PC-3 (cell line): ENCODE results near the gene TTC34. TPM values are rescaled to one million over a fixed set of nuclear protein-coding genes. Genes with fewer than 3 reads are reported as not detected.

Source experiments
- ATAC-seq: fragments of 200-7000 bp; cut with Tn5 transposase; 2 replicates; pipeline ENCODE4 v1.9.1; 2020; ENCODE audit warnings: mild to moderate bottlenecking, moderate library complexity
- BruUV-seq: library from RNA; stranded (reverse); fragments of 400-500 nt; replicated peaks from 2 replicates; lab custom pipeline; 2021; lab: Mats Ljungman, UMichigan
- CTCF ChIA-PET: fragments of 300-600 bp; sonication (Branson Sonifier 250); formaldehyde crosslinking; loops from one replicate; lab custom pipeline; 2022; ENCODE audit warnings: antibody characterized with exemption; lab: Charles Lee
- POLR2A ChIA-PET: fragments of 300-600 bp; sonication (Branson Sonifier 250); formaldehyde crosslinking; loops from one replicate; lab custom pipeline; 2022; ENCODE audit warnings: antibody characterized with exemption; ENCODE audit not compliant: unreplicated experiment; lab: Charles Lee
- DNase-seq: peaks from one replicate; pipeline ENCODE4 v3.0.0-alpha.2; 2015
- H2AFZ ChIP-seq: fragments of 300-600 bp; sonication (generic); 2 replicates; pipeline ENCODE4 v1.6.0; 2016; ENCODE audit warnings: antibody characterized with exemption, low read length
- H3F3A ChIP-seq: fragments of 300-600 bp; sonication (generic); one replicate; pipeline ENCODE4 v1.6.0; 2017; ENCODE audit warnings: antibody characterized with exemption, low read length, control low read depth, mild to moderate bottlenecking; ENCODE audit not compliant: unreplicated experiment
- H3K27ac ChIP-seq: fragments of 300-600 bp; sonication (generic); 2 replicates; pipeline ENCODE4 v1.5.1; 2016; ENCODE audit warnings: mild to moderate bottlenecking, low read length
- H3K27me3 ChIP-seq: fragments of 300-600 bp; sonication (generic); 2 replicates; pipeline ENCODE4 v1.6.1; 2016; ENCODE audit warnings: low read length, mixed read lengths
- H3K36me3 ChIP-seq: fragments of 300-600 bp; sonication (generic); 2 replicates; pipeline ENCODE4 v1.6.1; 2016; ENCODE audit warnings: low read depth, mixed run types, low read length, mixed read lengths
- H3K4me1 ChIP-seq: fragments of 300-600 bp; sonication (generic); 2 replicates; pipeline ENCODE4 v1.5.1; 2016; ENCODE audit warnings: low read length; ENCODE audit not compliant: insufficient read depth
- H3K4me2 ChIP-seq: fragments of 300-600 bp; sonication (generic); 2 replicates; pipeline ENCODE4 v1.6.0; 2016; ENCODE audit warnings: low read length
- H3K4me3 ChIP-seq: fragments of 300-600 bp; sonication (generic); 2 replicates; pipeline ENCODE4 v1.5.1; 2016; ENCODE audit warnings: mild to moderate bottlenecking, low read length, mixed read lengths
- H3K79me2 ChIP-seq: fragments of 300-600 bp; sonication (generic); 2 replicates; pipeline ENCODE4 v1.6.1; 2017; ENCODE audit warnings: low read length, mixed read lengths
- H3K9ac ChIP-seq: fragments of 300-600 bp; sonication (generic); 2 replicates; pipeline ENCODE4 v1.6.0; 2016; ENCODE audit warnings: mild to moderate bottlenecking, low read length
- H3K9me2 ChIP-seq: fragments of 300-600 bp; sonication (generic); replicated peaks from 2 replicates; pipeline ENCODE4 v1.6.1; 2016; ENCODE audit warnings: mixed run types, low read length, mixed read lengths
- H3K9me3 ChIP-seq: fragments of 300-600 bp; sonication (generic); 2 replicates; pipeline ENCODE4 v1.6.1; 2016; ENCODE audit warnings: low read length, mixed read lengths
- H4K20me1 ChIP-seq: fragments of 300-600 bp; sonication (generic); 2 replicates; pipeline ENCODE4 v1.6.1; 2016; ENCODE audit warnings: low read length, mixed read lengths
- CTCF ChIP-seq: fragments of 300-600 bp; sonication (generic); conservative IDR thresholded peaks from 2 replicates; pipeline ENCODE4 v1.5.1; 2017; ENCODE audit warnings: antibody characterized with exemption, low read depth, mild to moderate bottlenecking, low read length
- EZH2 ChIP-seq: fragments of 300-600 bp; sonication (generic); IDR thresholded peaks from one replicate; pipeline ENCODE4 v1.6.1; 2017; ENCODE audit warnings: antibody characterized with exemption, mild to moderate bottlenecking, low read length; ENCODE audit not compliant: unreplicated experiment
- EZH2phosphoT487 ChIP-seq: fragments of 300-600 bp; sonication (generic); IDR thresholded peaks from 2 replicates; pipeline ENCODE4 v1.6.1; 2018; ENCODE audit warnings: mild to moderate bottlenecking, antibody characterized with exemption, low read length, borderline replicate concordance
- intact Hi-C: fragments of 100-400 bp; cut with micrococcal nuclease; formaldehyde crosslinking; loops from 2 replicates; pipeline ENCODE4 v1.9.0; 2023
- total RNA-seq: library from RNA; depleted of rRNA; stranded (reverse); fragments of >200 nt; gene quantifications from 2 replicates; pipeline ENCODE4 v1.2.3, GENCODE V29; 2014

TTC34 gene
- total RNA-seq, 1 experiment from 2014 or later, result 0.11 TPM

- Histone ChIP-seq H3K9me3 (no peaks in the 10 kb centered on the region), H3K27ac (no peak overlapping the region), H4K20me1 (no peaks in the 10 kb centered on the region), H3K9ac (no peak overlapping the region), H3K4me2 (no peak overlapping the region), H3K36me3 (no peaks in the 10 kb centered on the region), H3K79me2 (no peaks in the 10 kb centered on the region), H3K4me3 (no peak overlapping the region), H3F3A (no peaks in the 10 kb centered on the region), H2AFZ (no peak overlapping the region), H3K27me3 (peaks cover 81% of the 10 kb centered on the region), H3K9me2 (no peaks in the 10 kb centered on the region), H3K4me1 (no peaks in the 10 kb centered on the region)
- BruUV-seq, result no TSS peak
- DNase-seq, result no peak
- no peak for ATAC-seq
- intact Hi-C loops, result no loop called here
- CTCF ChIA-PET, result no interaction called here
- POLR2A ChIA-PET, result no interaction called here
- TF ChIP-seq CTCF, result no peak
- no peak for TF ChIP-seq EZH2phosphoT487
- no peak for TF ChIP-seq EZH2
These were observed 183.5 kb downstream of the TTC34 start for GRCh38 chr1:2617971-2618470.

- H3K9me2 ChIP-seq, result no peaks in the 10 kb centered on the region
- no peaks in the 10 kb centered on the region for H3K79me2 ChIP-seq
- H3F3A ChIP-seq, result no peaks in the 10 kb centered on the region
- no peak overlapping the region for H3K4me3 ChIP-seq
- TF ChIP-seq EZH2phosphoT487 (no peak), EZH2 (no peak)
- no peak overlapping the region for H3K4me2 ChIP-seq
- no peaks in the 10 kb centered on the region for H4K20me1 ChIP-seq
- DNase-seq (no peak), ATAC-seq (no peak)
- H3K9me3 ChIP-seq, result no peaks in the 10 kb centered on the region
- no peak overlapping the region for H3K9ac ChIP-seq
- CTCF ChIA-PET, result no interaction called here
- no TSS peak for BruUV-seq
- H3K4me1 ChIP-seq, result no peaks in the 10 kb centered on the region
- no peak overlapping the region for H2AFZ ChIP-seq
- H3K36me3 ChIP-seq, result no peaks in the 10 kb centered on the region
- no peak overlapping the region for H3K27ac ChIP-seq
- intact Hi-C loops, result no loop called here
- H3K27me3 ChIP-seq, result peaks cover 49% of the 10 kb centered on the region
- POLR2A ChIA-PET, result no interaction called here
These were observed 187.3 kb downstream of the TTC34 start for GRCh38 chr1:2614145-2614544.

DNA sequence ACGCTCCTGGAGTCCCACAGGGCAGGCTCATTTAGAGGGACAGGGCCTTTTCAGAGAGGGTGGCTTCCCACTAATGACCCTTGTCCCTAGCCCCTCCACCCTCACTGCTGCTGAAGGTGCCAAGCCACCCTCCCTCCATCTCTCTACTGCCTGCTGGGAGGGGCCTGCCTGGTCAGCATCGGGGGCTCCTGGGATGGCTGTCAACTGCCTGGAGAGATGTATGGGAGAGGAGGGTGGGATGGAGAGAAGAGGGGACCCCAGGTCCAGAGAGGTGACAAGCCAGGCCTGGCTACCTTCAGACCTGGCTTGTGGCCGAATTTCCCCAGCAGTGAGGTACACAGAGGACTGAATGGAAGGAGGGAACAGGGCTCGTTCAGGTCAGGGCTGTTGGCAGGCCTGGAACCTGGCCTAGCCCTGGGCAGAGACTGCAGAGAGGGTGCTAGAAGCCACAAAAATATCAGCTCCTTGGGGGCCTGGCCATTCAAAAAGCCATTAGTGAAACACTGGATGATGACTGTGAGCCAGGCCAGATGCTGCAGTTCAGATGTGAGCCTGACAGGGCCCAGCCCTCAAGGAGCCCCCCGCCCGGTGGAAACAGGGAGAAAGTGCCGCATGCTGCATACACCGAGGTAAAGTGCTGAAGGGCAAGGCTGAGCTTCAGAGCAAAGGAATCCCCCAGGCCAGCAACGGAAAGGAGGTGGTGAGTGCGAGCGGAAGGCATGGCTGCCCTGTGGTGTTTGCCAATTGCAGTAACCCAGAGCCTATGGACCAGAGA is 188.7 kb downstream of the TTC34 start:
- no peak overlapping the region for H2AFZ ChIP-seq
- BruUV-seq, result no TSS peak

More for the DNA sequence above, 188.7 kb downstream of the TTC34 start:
- Histone ChIP-seq H3K27me3 (peaks cover 36% of the 10 kb centered on the region), H3K79me2 (no peaks in the 10 kb centered on the region), H3K9me2 (no peaks in the 10 kb centered on the region), H3K4me1 (no peaks in the 10 kb centered on the region), H4K20me1 (no peaks in the 10 kb centered on the region), H3K4me2 (no peak overlapping the region), H3K9ac (no peak overlapping the region), H3K4me3 (no peak overlapping the region), H3F3A (no peaks in the 10 kb centered on the region), H3K9me3 (no peaks in the 10 kb centered on the region), H3K27ac (no peak overlapping the region), H3K36me3 (no peaks in the 10 kb centered on the region)
- TF ChIP-seq EZH2phosphoT487 (no peak), EZH2 (no peak), CTCF (no peak)
- POLR2A ChIA-PET, result no interaction called here
- CTCF ChIA-PET, result no interaction called here
- intact Hi-C loops, result no loop called here
- ATAC-seq, result no peak
- no peak for DNase-seq
